Measurements from ENCODE around the gene TRPV2. TPM values are rescaled to one million over a fixed set of nuclear protein-coding genes. Genes with fewer than 3 reads are reported as not detected.
"Not testable (repeated sequence)": the region's sequence is repeated elsewhere in the genome, so short reads cannot be mapped to it uniquely, and the experiment has no call there.

TRPV2 gene
- polyA plus RNA-seq, 12 donors, result 3.1 to 8.1 (median 4.5) TPM; not detected in 2

- DNase-seq, result no peak
Observed at GRCh38 chr17:16435925-16436886, 20.8 kb downstream of the TRPV2 start.

- DNase-seq, result no peak
Observed at GRCh38 chr17:16437083-16437482, 21.7 kb downstream of the TRPV2 start.

- DNase-seq, result no peak
Observed at GRCh38 chr17:16438173-16438556, 22.8 kb downstream of the TRPV2 start.

GRCh38 chr17:16438557-16439302, 23.4 kb downstream of the TRPV2 start:
- peak; percentile 99 for DNase-seq

GRCh38 chr17:16439303-16439791, 24.0 kb downstream of the TRPV2 start:
- peak; percentile 35 for DNase-seq

GRCh38 chr17:16439811-16440351, 24.5 kb downstream of the TRPV2 start:
- no peak for DNase-seq

GRCh38 chr17:16440354-16440753, 25.0 kb downstream of the TRPV2 start:
- DNase-seq, result not testable (repeated sequence)

- no peak for DNase-seq
Observed at GRCh38 chr17:16440901-16441629, 25.7 kb downstream of the TRPV2 start.

- no peak for DNase-seq
Observed at GRCh38 chr17:16442141-16442540, 26.8 kb downstream of the TRPV2 start.

- DNase-seq, result no peak
Observed at GRCh38 chr17:16442594-16443510, 27.5 kb downstream of the TRPV2 start.

- DNase-seq, result no peak
Observed at GRCh38 chr17:16443511-16444257, 28.3 kb downstream of the TRPV2 start.

- DNase-seq, result no peak
Observed at GRCh38 chr17:16444258-16444886, 29.0 kb downstream of the TRPV2 start.

GRCh38 chr17:16446338-16446983, 31.1 kb downstream of the TRPV2 start:
- no peak for DNase-seq

GRCh38 chr17:16447676-16448075, 32.3 kb downstream of the TRPV2 start:
- DNase-seq, result no peak

- no peak for DNase-seq
Observed at GRCh38 chr17:16448490-16448889, 33.1 kb downstream of the TRPV2 start.

- no peak for DNase-seq
Observed at GRCh38 chr17:16449121-16449570, 33.8 kb downstream of the TRPV2 start.

- DNase-seq, result no peak
Observed at GRCh38 chr17:16450028-16450427, 34.7 kb downstream of the TRPV2 start.

- DNase-seq, result not testable (repeated sequence)
Observed at GRCh38 chr17:16452268-16452667, 36.9 kb downstream of the TRPV2 start.

GRCh38 chr17:16453493-16453851, 38.1 kb downstream of the TRPV2 start:
- DNase-seq, result no peak
